ENCODE data around the gene FAF2.

Gene FAF2

GRCh38 chr5:176507911-176508310 is 59.7 kb downstream of the FAF2 start:
- CTCF ChIA-PET: interaction anchor here (1.1 kb wide), 1 partner anchor 60 kb away, joined by 6 read pairs; the partner anchor contains the start of gene FAF2

GRCh38 chr5:176508603-176509002 is 60.4 kb downstream of the FAF2 start:
- no peak overlapping the region for H3K4me3 ChIP-seq (ENCODE audit: low read depth, low read length)
- no peak for DNase-seq (ENCODE audit: low read depth, low spot score)
- TF ChIP-seq, protein P1, sequence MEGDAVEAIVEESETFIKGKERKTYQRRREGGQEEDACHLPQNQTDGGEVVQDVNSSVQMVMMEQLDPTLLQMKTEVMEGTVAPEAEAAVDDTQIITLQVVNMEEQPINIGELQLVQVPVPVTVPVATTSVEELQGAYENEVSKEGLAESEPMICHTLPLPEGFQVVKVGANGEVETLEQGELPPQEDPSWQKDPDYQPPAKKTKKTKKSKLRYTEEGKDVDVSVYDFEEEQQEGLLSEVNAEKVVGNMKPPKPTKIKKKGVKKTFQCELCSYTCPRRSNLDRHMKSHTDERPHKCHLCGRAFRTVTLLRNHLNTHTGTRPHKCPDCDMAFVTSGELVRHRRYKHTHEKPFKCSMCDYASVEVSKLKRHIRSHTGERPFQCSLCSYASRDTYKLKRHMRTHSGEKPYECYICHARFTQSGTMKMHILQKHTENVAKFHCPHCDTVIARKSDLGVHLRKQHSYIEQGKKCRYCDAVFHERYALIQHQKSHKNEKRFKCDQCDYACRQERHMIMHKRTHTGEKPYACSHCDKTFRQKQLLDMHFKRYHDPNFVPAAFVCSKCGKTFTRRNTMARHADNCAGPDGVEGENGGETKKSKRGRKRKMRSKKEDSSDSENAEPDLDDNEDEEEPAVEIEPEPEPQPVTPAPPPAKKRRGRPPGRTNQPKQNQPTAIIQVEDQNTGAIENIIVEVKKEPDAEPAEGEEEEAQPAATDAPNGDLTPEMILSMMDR (IDR thresholded peaks at IDR 0.05; ENCODE audit: insufficient read depth, low read length, missing control alignments): no peak
- CTCF ChIA-PET: no interaction called here
- POLR2A ChIA-PET: no interaction called here

More at GRCh38 chr5:176507911-176508310, 59.7 kb downstream of the FAF2 start:
- POLR2A ChIA-PET: no interaction called here
- DNase-seq (ENCODE audit: low read depth, low spot score): no peak
- TF ChIP-seq, protein P1 (IDR thresholded peaks at IDR 0.05; ENCODE audit: insufficient read depth, low read length, missing control alignments): no peak
- H3K4me3 ChIP-seq (ENCODE audit: low read depth, low read length): no peak overlapping the region

GRCh38 chr5:176513788-176514187 is 65.6 kb downstream of the FAF2 start:
- POLR2A ChIA-PET: interaction anchor here (1.1 kb wide), 1 partner anchor 10 kb away, joined by 5 read pairs; no protein-coding TSS in a partner anchor

DNA sequence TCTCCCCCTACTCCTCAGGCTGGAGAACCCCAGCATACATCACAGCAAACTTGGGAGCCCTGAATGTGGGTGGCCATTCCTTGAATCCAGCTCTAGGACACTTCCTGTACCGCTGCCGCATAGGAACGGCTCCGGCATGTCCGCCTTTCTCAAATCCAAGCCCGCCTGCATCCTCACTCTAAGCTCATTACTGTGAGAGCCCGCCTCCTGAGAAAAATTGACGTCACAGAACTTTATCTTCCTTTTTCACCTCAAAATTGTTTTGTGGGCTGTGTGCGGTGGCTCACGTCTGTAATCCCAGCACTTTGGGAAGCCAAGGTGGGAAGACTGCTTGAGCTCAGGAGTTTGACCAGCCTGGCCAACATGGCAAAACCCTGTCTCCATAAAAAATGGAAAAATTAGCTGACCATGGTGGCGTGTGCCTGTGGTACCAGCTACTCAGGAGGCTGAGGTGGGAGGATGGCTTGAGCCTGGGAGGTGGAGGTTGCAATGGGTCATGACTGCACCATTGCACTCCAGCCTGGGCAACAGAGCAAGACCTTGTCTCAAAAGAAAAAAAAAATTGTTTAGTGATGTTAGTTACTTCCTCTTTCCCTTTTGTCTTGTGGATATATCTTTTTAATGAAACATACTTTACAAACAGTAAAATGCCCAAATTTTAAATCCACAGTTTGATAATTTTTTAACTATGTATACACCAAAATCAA is 66.2 kb downstream of the FAF2 start:
- TF ChIP-seq, protein P1 (IDR thresholded peaks at IDR 0.05; ENCODE audit: insufficient read depth, low read length, missing control alignments): no peak
- ChIA-PET CTCF (interaction anchor here (0.6 kb wide), 1 partner anchor 258 kb away, joined by 3 read pairs; no protein-coding TSS in a partner anchor), POLR2A (interaction anchor here (1.1 kb wide), 1 partner anchor 9 kb away, joined by 5 read pairs; no protein-coding TSS in a partner anchor)
- H3K4me3 ChIP-seq (ENCODE audit: low read depth, low read length): no peak overlapping the region
- DNase-seq (ENCODE audit: low read depth, low spot score): no peak

More at GRCh38 chr5:176513788-176514187, 65.6 kb downstream of the FAF2 start:
- DNase-seq (ENCODE audit: low read depth, low spot score): no peak
- CTCF ChIA-PET: interaction anchor here (0.6 kb wide), 1 partner anchor 258 kb away, joined by 3 read pairs; no protein-coding TSS in a partner anchor
- no peak overlapping the region for H3K4me3 ChIP-seq (ENCODE audit: low read depth, low read length)
- TF ChIP-seq, protein P1 (IDR thresholded peaks at IDR 0.05; ENCODE audit: insufficient read depth, low read length, missing control alignments): no peak

- no peak for DNase-seq (ENCODE audit: low read depth, low spot score)
- CTCF ChIA-PET: no interaction called here
- no peak overlapping the region for H3K4me3 ChIP-seq (ENCODE audit: low read depth, low read length)
- TF ChIP-seq, protein P1 (IDR thresholded peaks at IDR 0.05; ENCODE audit: insufficient read depth, low read length, missing control alignments): no peak
- POLR2A ChIA-PET: no interaction called here
Measured at GRCh38 chr5:176515396-176515795, 67.2 kb downstream of the FAF2 start.

- no peak for DNase-seq (ENCODE audit: low read depth, low spot score)
- H3K4me3 ChIP-seq (ENCODE audit: low read depth, low read length): no peak overlapping the region
- TF ChIP-seq, protein P1 (IDR thresholded peaks at IDR 0.05; ENCODE audit: insufficient read depth, low read length, missing control alignments): no peak
- POLR2A ChIA-PET: no interaction called here
- CTCF ChIA-PET: no interaction called here
Measured at GRCh38 chr5:176517053-176517661, 69.0 kb downstream of the FAF2 start.
